COR-L47 (cell line): Measurements from ENCODE around the gene SRC.

Experiments
- DNase-seq: peaks from one replicate; lab custom pipeline; 2025; lab: John Stamatoyannopoulos, UW

Gene SRC

DNA sequence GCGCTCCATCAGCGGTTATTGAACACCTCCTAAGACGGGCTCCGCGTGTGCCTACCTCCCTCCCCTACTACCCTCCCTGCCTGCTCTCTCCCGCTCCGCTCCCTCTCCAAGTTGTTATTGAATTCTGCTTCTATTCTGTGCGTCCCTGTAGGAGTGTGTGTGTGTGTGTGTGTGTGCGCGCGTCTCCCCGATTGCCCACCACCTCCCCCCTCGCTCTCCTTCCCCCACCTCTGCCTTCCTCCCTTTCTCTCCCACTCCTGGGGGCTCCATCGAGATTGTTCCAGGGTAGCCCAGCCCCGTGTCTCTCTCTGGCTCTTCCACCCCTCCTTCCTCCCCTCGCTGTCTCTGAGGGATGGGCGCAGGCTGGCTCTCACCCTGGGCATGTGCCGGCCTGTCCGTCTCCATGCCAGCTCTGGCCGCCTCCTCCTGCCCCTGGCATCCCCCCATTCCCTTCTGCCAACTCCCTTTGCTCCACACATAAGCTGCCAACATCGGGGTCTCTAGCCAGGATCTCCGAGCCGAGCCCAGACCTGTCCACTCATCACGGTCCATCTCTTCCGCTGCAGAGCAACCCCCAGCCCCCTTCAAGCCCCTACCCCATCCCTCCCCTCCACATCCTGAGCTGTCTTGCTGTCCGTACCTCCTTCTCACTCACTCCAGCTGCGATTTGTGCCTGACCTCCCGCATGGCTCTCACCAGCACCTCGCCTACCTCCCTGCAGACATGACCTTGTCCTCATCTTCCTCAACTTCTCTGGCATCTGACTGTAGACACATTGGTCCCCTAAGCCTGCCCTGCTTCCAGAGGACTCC lies 68.5 kb downstream of the SRC start:
- DNase-seq: no peak

GRCh38 chr20:37415118-37416085 lies 69.5 kb downstream of the SRC start:
- DNase-seq: no peak

DNA sequence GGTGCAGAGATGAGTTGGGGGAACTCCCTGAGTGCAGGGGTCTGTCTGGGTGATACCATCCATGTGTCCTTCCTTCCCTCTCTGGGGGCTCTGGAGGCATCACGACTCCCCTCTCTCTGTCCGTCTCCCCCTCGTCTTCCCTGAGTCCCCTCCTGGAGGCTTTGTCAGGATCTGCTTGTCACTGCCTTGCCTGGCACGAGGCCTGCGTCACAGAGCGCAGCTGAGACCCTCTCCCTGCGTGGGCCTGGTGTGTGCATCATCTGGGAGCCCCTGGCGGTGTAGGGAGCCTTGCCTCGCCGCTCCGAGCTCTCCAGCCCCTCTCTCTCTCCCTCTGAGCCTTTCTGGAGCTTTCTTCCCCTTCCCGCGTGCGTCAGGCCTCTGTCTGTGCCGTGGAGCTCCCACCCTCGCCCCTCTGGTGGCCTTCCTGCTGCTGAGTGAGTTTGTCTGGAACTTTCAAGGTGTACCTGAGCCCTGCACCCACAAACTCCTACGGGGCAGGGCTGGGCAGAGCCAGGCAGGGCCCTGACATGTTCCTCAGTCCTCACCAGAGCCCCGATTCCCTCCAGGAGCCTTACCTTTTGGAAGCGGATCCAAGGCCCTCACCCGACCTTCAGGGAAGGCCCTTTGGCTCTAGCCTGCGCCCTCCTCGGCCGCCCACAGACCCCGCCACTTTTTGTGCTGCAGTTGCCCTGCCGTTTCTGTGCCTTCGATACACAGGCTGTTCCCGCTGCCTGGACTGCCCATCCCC lies 70.3 kb downstream of the SRC start:
- no peak for DNase-seq

DNA sequence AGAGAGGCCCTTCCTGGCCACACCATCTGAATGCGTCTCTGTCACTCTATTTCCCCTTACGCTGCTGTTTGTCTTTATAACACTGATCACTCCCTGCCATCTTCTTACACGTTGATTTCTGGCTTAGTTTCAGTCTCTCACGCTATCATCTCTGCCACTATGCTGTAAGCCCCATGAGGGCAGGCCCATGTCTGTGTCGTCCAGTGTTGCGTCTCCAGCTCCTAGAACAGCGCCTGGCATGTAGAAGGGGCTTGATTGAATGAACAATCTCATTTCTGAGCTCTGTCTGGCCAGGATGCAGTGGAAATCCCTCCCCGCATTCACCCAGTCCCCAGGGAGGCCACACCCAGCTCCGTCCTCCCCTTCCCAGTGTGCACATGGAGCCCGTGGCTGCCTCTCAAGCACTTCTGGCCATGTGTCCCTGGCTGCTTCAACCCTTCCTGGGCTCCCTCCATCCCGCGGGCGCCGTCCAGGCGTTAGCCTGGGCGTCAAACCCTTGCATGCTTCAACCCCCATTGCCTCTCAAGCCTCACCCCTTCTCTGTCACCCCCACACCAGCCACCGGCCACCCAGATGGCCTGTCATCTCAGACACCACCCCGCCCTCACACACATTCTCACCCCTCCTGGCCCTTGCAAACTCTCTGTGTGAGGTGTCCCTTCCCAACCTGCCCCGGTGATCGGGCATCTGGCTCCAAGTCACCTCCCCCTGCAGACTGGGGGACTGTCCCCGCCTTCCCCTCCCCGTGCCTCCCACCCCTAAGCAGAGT lies 71.1 kb downstream of the SRC start:
- no peak for DNase-seq

- no peak for DNase-seq
Measured at GRCh38 chr20:37417617-37418467, 71.9 kb downstream of the SRC start.

GRCh38 chr20:37418591-37419109 lies 72.7 kb downstream of the SRC start:
- DNase-seq: no peak

- DNase-seq: no peak
Measured at GRCh38 chr20:37419307-37419706, 73.4 kb downstream of the SRC start.

DNA sequence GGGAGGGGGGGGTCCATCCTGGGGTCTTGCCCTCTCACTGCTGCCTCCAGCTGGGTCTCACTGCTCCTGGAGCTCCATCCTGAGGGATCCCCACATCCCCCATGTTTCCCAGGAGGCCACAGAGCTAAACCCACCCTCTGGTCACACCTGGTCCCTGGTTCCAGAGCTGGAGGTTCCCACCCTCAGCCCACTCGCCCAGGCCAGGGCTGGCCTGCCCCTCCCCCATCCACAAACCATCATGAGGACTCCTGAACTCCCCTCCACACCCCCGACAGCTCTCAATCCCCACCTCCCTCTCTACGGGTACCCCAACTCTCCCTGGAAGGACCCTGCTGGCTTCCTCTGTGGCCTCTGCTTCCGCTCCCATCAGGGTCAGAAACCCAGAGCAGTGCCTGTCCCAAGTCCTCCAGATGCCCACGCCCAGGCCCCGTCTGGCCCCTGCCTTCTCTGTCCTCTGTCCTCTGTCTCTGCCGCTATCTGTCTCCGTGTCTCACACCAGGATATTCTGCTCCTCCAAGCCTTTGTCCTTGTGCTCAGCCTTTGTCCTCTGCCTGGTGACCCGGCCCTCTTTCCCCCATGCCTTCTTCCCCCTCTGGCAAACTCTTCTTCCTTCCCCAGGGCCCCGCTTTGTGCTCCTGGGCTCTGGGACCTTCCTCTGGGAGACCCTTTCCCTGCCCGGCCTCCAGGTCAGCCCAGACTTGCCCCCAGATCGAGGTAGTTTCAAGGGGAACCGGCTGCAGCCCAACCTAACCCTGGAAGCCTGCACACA lies 74.0 kb downstream of the SRC start:
- no peak for DNase-seq

- no peak for DNase-seq
Measured at GRCh38 chr20:37420610-37421009, 74.7 kb downstream of the SRC start.

- DNase-seq: no peak
Measured at GRCh38 chr20:37421060-37421905, 75.3 kb downstream of the SRC start.

DNA sequence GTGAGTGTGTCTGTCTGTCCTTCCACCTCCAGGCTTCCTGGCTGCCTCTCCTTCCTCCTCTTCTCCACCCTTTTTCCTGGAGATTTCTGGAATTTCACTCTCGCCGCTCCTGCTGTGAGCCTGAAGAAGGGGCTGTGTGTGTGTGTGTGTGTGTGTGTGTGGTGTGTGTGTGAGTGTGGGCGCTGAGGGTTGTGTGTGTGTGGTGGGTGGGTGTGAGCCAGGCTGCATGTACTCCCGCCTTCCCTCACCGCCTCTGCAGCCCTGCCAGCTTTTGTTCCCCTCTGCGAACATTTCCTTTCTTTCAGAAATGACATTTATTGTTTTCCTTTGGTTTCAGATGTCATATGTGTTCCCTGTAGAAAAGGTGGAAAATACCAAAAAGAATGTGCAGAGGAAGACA lies 76.0 kb downstream of the SRC start:
- no peak for DNase-seq

DNA sequence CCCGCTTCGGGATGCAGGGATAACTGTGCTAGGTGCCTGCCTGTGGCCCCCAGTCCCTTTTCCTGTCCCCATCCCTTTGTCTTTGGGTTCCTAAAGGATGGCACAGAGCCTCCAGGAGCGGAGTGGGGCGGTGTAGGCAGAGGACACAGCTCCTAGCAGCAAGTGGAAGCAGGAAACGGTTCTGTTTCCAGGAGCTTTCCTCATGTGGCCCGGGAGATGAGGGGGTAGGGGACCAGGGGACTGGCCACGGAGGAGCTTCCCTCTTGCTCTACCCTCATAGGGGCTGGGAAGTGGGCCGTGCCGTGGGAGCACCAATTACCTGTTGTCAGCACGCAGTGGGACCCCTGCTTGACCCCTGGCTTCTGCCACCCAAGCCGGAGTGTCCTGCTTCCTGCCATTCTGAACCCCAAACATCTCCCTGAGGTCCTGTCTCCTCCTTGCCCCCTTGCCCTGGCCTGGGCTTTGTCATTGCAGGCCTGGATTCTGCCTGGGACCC lies 76.9 kb downstream of the SRC start:
- no peak for DNase-seq

- no peak for DNase-seq
Measured at GRCh38 chr20:37423545-37423944, 77.6 kb downstream of the SRC start.

- DNase-seq: no peak
Measured at GRCh38 chr20:37424062-37424851, 78.3 kb downstream of the SRC start.

GRCh38 chr20:37425103-37425625 lies 79.2 kb downstream of the SRC start:
- DNase-seq: no peak

DNA sequence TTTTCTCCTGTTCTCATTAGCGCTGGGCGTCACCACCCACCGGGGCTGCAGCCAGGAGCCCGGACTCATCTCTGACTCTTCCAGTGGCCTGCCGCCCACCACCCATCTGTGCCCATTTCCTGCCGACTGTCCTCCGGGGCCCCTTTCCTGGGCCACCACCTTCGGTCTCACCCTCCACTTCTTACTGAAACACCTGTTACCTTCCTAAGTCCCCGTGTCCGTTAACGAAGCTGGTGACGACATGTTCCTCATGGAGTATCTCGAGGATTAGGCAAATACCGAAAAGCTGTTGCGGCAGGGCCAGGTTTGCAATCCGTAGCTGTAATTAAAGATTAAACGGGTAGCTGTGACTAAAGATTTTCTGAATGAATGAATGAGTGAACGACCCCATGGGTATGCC lies 80.2 kb downstream of the SRC start:
- no peak for DNase-seq

GRCh38 chr20:37426978-37427377 lies 81.0 kb downstream of the SRC start:
- no peak for DNase-seq
